PC-3 (cell line): ENCODE results near the gene FOXO6. TPM values are rescaled to one million over a fixed set of nuclear protein-coding genes. Genes with fewer than 3 reads are reported as not detected.

Source experiments
- ATAC-seq: fragments of 200-7000 bp; cut with Tn5 transposase; 2 replicates; pipeline ENCODE4 v1.9.1; 2020; ENCODE audit warnings: mild to moderate bottlenecking, moderate library complexity
- BruUV-seq: library from RNA; stranded (reverse); fragments of 400-500 nt; replicated peaks from 2 replicates; lab custom pipeline; 2021; lab: Mats Ljungman, UMichigan
- CTCF ChIA-PET: fragments of 300-600 bp; sonication (Branson Sonifier 250); formaldehyde crosslinking; loops from one replicate; lab custom pipeline; 2022; ENCODE audit warnings: antibody characterized with exemption; lab: Charles Lee
- POLR2A ChIA-PET: fragments of 300-600 bp; sonication (Branson Sonifier 250); formaldehyde crosslinking; loops from one replicate; lab custom pipeline; 2022; ENCODE audit warnings: antibody characterized with exemption; ENCODE audit not compliant: unreplicated experiment; lab: Charles Lee
- DNase-seq: peaks from one replicate; pipeline ENCODE4 v3.0.0-alpha.2; 2015
- H2AFZ ChIP-seq: fragments of 300-600 bp; sonication (generic); 2 replicates; pipeline ENCODE4 v1.6.0; 2016; ENCODE audit warnings: antibody characterized with exemption, low read length
- H3F3A ChIP-seq: fragments of 300-600 bp; sonication (generic); one replicate; pipeline ENCODE4 v1.6.0; 2017; ENCODE audit warnings: antibody characterized with exemption, low read length, control low read depth, mild to moderate bottlenecking; ENCODE audit not compliant: unreplicated experiment
- H3K27ac ChIP-seq: fragments of 300-600 bp; sonication (generic); 2 replicates; pipeline ENCODE4 v1.5.1; 2016; ENCODE audit warnings: mild to moderate bottlenecking, low read length
- H3K27me3 ChIP-seq: fragments of 300-600 bp; sonication (generic); 2 replicates; pipeline ENCODE4 v1.6.1; 2016; ENCODE audit warnings: low read length, mixed read lengths
- H3K36me3 ChIP-seq: fragments of 300-600 bp; sonication (generic); 2 replicates; pipeline ENCODE4 v1.6.1; 2016; ENCODE audit warnings: low read depth, mixed run types, low read length, mixed read lengths
- H3K4me1 ChIP-seq: fragments of 300-600 bp; sonication (generic); 2 replicates; pipeline ENCODE4 v1.5.1; 2016; ENCODE audit warnings: low read length; ENCODE audit not compliant: insufficient read depth
- H3K4me2 ChIP-seq: fragments of 300-600 bp; sonication (generic); 2 replicates; pipeline ENCODE4 v1.6.0; 2016; ENCODE audit warnings: low read length
- H3K4me3 ChIP-seq: fragments of 300-600 bp; sonication (generic); 2 replicates; pipeline ENCODE4 v1.5.1; 2016; ENCODE audit warnings: mild to moderate bottlenecking, low read length, mixed read lengths
- H3K79me2 ChIP-seq: fragments of 300-600 bp; sonication (generic); 2 replicates; pipeline ENCODE4 v1.6.1; 2017; ENCODE audit warnings: low read length, mixed read lengths
- H3K9ac ChIP-seq: fragments of 300-600 bp; sonication (generic); 2 replicates; pipeline ENCODE4 v1.6.0; 2016; ENCODE audit warnings: mild to moderate bottlenecking, low read length
- H3K9me2 ChIP-seq: fragments of 300-600 bp; sonication (generic); replicated peaks from 2 replicates; pipeline ENCODE4 v1.6.1; 2016; ENCODE audit warnings: mixed run types, low read length, mixed read lengths
- H3K9me3 ChIP-seq: fragments of 300-600 bp; sonication (generic); 2 replicates; pipeline ENCODE4 v1.6.1; 2016; ENCODE audit warnings: low read length, mixed read lengths
- H4K20me1 ChIP-seq: fragments of 300-600 bp; sonication (generic); 2 replicates; pipeline ENCODE4 v1.6.1; 2016; ENCODE audit warnings: low read length, mixed read lengths
- CTCF ChIP-seq: fragments of 300-600 bp; sonication (generic); conservative IDR thresholded peaks from 2 replicates; pipeline ENCODE4 v1.5.1; 2017; ENCODE audit warnings: antibody characterized with exemption, low read depth, mild to moderate bottlenecking, low read length
- EZH2 ChIP-seq: fragments of 300-600 bp; sonication (generic); IDR thresholded peaks from one replicate; pipeline ENCODE4 v1.6.1; 2017; ENCODE audit warnings: antibody characterized with exemption, mild to moderate bottlenecking, low read length; ENCODE audit not compliant: unreplicated experiment
- EZH2phosphoT487 ChIP-seq: fragments of 300-600 bp; sonication (generic); IDR thresholded peaks from 2 replicates; pipeline ENCODE4 v1.6.1; 2018; ENCODE audit warnings: mild to moderate bottlenecking, antibody characterized with exemption, low read length, borderline replicate concordance
- intact Hi-C: fragments of 100-400 bp; cut with micrococcal nuclease; formaldehyde crosslinking; loops from 2 replicates; pipeline ENCODE4 v1.9.0; 2023
- total RNA-seq: library from RNA; depleted of rRNA; stranded (reverse); fragments of >200 nt; gene quantifications from 2 replicates; pipeline ENCODE4 v1.2.3, GENCODE V29; 2014

FOXO6 gene
- total RNA-seq, 1 experiment from 2014 or later, result 1.2 TPM

GRCh38 chr1:41322101-41322661 lies 39.1 kb upstream of the FOXO6 start:
- ChIA-PET CTCF (interaction anchor here (0.9 to 1.1 kb wide), 2 partner anchors 96 to 194 kb away, joined by 3 to 4 read pairs; no protein-coding TSS in a partner anchor), POLR2A (interaction anchor here (1.0 kb wide), 1 partner anchor 97 kb away, joined by 7 read pairs; no protein-coding TSS in a partner anchor)
- no peaks in the 10 kb centered on the region for H3K36me3 ChIP-seq
- no peak overlapping the region for H3K4me3 ChIP-seq
- BruUV-seq, result no TSS peak
- ATAC-seq, result no peak
- H3K79me2 ChIP-seq, result no peaks in the 10 kb centered on the region
- H2AFZ ChIP-seq, result no peak overlapping the region
- no peaks in the 10 kb centered on the region for H3F3A ChIP-seq
- H3K9ac ChIP-seq, result no peak overlapping the region
- TF ChIP-seq EZH2phosphoT487 (no peak), CTCF (no peak), EZH2 (no peak)
- H3K9me3 ChIP-seq, result no peaks in the 10 kb centered on the region
- no peaks in the 10 kb centered on the region for H3K9me2 ChIP-seq
- H3K27ac ChIP-seq, result no peak overlapping the region
- H3K4me2 ChIP-seq, result no peak overlapping the region
- H4K20me1 ChIP-seq, result no peaks in the 10 kb centered on the region
- no peaks in the 10 kb centered on the region for H3K27me3 ChIP-seq
- intact Hi-C loops, result no loop called here
- H3K4me1 ChIP-seq, result peaks cover 7% of the 10 kb centered on the region; the same call in 1 of the 2 replicates
- DNase-seq, result no peak

- Histone ChIP-seq H3K4me3 (no peak overlapping the region), H3K79me2 (no peaks in the 10 kb centered on the region), H4K20me1 (no peaks in the 10 kb centered on the region), H3K9me3 (no peaks in the 10 kb centered on the region), H3F3A (no peaks in the 10 kb centered on the region), H3K27ac (no peak overlapping the region), H2AFZ (no peak overlapping the region), H3K4me2 (no peak overlapping the region), H3K9me2 (no peaks in the 10 kb centered on the region), H3K4me1 (0 out of 2 replicates have a peak, but pooled peaks cover under 1% of the 10 kb centered on the region), H3K36me3 (no peaks in the 10 kb centered on the region), H3K27me3 (no peaks in the 10 kb centered on the region), H3K9ac (no peak overlapping the region)
- BruUV-seq, result no TSS peak
- intact Hi-C loops, result loop anchor here (1.0 kb wide), 2 partner anchors 94 to 109 kb away; no protein-coding TSS in a partner anchor
- ATAC-seq (peak; percentile 99), DNase-seq (peak; percentile 66)
- peak; percentile 73 for TF ChIP-seq CTCF
- TF ChIP-seq EZH2phosphoT487, result no peak
- no peak for TF ChIP-seq EZH2
- POLR2A ChIA-PET, result interaction anchor here (1.0 kb wide), 1 partner anchor 96 kb away, joined by 7 read pairs; no protein-coding TSS in a partner anchor
- CTCF ChIA-PET, result interaction anchor here (0.9 to 1.1 kb wide), 2 partner anchors 96 to 193 kb away, joined by 3 to 4 read pairs; no protein-coding TSS in a partner anchor
These were observed 38.4 kb upstream of the FOXO6 start for GRCh38 chr1:41322835-41323234.

GRCh38 chr1:41323243-41323642 lies 38.0 kb upstream of the FOXO6 start:
- TF ChIP-seq CTCF (no peak), EZH2phosphoT487 (no peak), EZH2 (no peak)
- Histone ChIP-seq H3K9me3 (no peaks in the 10 kb centered on the region), H3K9me2 (no peaks in the 10 kb centered on the region), H3K27ac (no peak overlapping the region), H3F3A (no peaks in the 10 kb centered on the region), H3K79me2 (no peaks in the 10 kb centered on the region), H4K20me1 (no peaks in the 10 kb centered on the region), H2AFZ (no peak overlapping the region), H3K9ac (no peak overlapping the region), H3K4me2 (no peak overlapping the region), H3K27me3 (no peaks in the 10 kb centered on the region), H3K4me1 (no peaks in the 10 kb centered on the region), H3K36me3 (no peaks in the 10 kb centered on the region), H3K4me3 (no peak overlapping the region)
- CTCF ChIA-PET, result interaction anchor here (0.9 to 1.1 kb wide), 2 partner anchors 95 to 193 kb away, joined by 3 to 4 read pairs; no protein-coding TSS in a partner anchor
- DNase-seq, result no peak
- POLR2A ChIA-PET, result interaction anchor here (1.0 kb wide), 1 partner anchor 95 kb away, joined by 7 read pairs; no protein-coding TSS in a partner anchor
- intact Hi-C loops, result loop anchor here (1.0 kb wide), 2 partner anchors 94 to 109 kb away; no protein-coding TSS in a partner anchor
- ATAC-seq, result no peak
- BruUV-seq, result no TSS peak
